Mesendoderm (in vitro differentiated cells): ENCODE results near the gene TMEM181.
A peak's percentile ranks its signal among the peaks of the same experiment; 100 is the strongest.
"Not testable (repeated sequence)": the region's sequence is repeated elsewhere in the genome, so short reads cannot be mapped to it uniquely, and the experiment has no call there.

Experiments
- DNase-seq: peaks from one replicate; pipeline ENCODE4 v3.0.0; 2013
- H2AK5ac ChIP-seq: 2 replicates; pipeline ENCODE4 v1.6.1; 2013; ENCODE audit warnings: low read length, inconsistent platforms
- H2BK120ac ChIP-seq: 2 replicates; pipeline ENCODE4 v1.6.1; 2013; ENCODE audit warnings: low read depth, mild to moderate bottlenecking, low read length, moderate library complexity, mixed read lengths
- H2BK15ac ChIP-seq: replicated peaks from 2 replicates; pipeline ENCODE4 v1.6.1; 2013; ENCODE audit warnings: low read depth, mild to moderate bottlenecking, moderate library complexity
- H2BK5ac ChIP-seq: 2 replicates; pipeline ENCODE4 v1.6.1; 2013; ENCODE audit warnings: low read length, inconsistent platforms
- H3K18ac ChIP-seq: 2 replicates; pipeline ENCODE4 v1.6.1; 2013; ENCODE audit warnings: mild to moderate bottlenecking, low read length, mixed read lengths
- H3K23ac ChIP-seq: one replicate; pipeline ENCODE4 v1.6.1; 2013; ENCODE audit warnings: low read length
- H3K27ac ChIP-seq: 2 replicates; pipeline ENCODE4 v1.5.1; 2013; ENCODE audit warnings: low read depth, mild to moderate bottlenecking, inconsistent platforms, low read length, moderate library complexity
- H3K27me3 ChIP-seq: 2 replicates; pipeline ENCODE4 v1.6.1; 2013; ENCODE audit warnings: low read length, control low read depth, mild to moderate bottlenecking, inconsistent platforms; ENCODE audit not compliant: insufficient read depth, poor library complexity
- H3K36me3 ChIP-seq: 2 replicates; pipeline ENCODE4 v1.6.1; 2013; ENCODE audit warnings: low read length, inconsistent platforms; ENCODE audit not compliant: control insufficient read depth, insufficient read depth
- H3K4ac ChIP-seq: one replicate; pipeline ENCODE4 v1.6.1; 2013; ENCODE audit warnings: low read depth, mild to moderate bottlenecking, low read length, moderate library complexity
- H3K4me1 ChIP-seq: 2 replicates; pipeline ENCODE4 v1.6.1; 2013; ENCODE audit warnings: low read depth, low read length, inconsistent platforms; ENCODE audit not compliant: control insufficient read depth
- H3K4me2 ChIP-seq: 2 replicates; pipeline ENCODE4 v1.6.1; 2013; ENCODE audit warnings: low read length
- H3K4me3 ChIP-seq: 2 replicates; pipeline ENCODE4 v1.5.1; 2013; ENCODE audit warnings: mild to moderate bottlenecking, low read length
- H3K56ac ChIP-seq: one replicate; pipeline ENCODE4 v1.6.1; 2013; ENCODE audit warnings: low read length
- H3K79me1 ChIP-seq: 2 replicates; pipeline ENCODE4 v1.6.1; 2013; ENCODE audit warnings: low read length, inconsistent platforms
- H3K79me2 ChIP-seq: 2 replicates; pipeline ENCODE4 v1.6.1; 2013; ENCODE audit warnings: mild to moderate bottlenecking, low read length; ENCODE audit not compliant: control insufficient read depth, insufficient read depth
- H3K9ac ChIP-seq: 2 replicates; pipeline ENCODE4 v1.6.1; 2013; ENCODE audit warnings: low read length, inconsistent platforms
- H4K5ac ChIP-seq: one replicate; pipeline ENCODE4 v1.6.1; 2013; ENCODE audit warnings: low read length
- H4K8ac ChIP-seq: one replicate; pipeline ENCODE4 v1.6.1; 2013; ENCODE audit warnings: low read depth, mild to moderate bottlenecking, control low read depth, low read length, moderate library complexity
- WGBS: extraction: QIAGEN DNeasy Blood & Tissue Kit; methylation state at CpG from one replicate; pipeline ENCODE4 v1.1.7; 2013; ENCODE audit warnings: low lambda C conversion rate, missing lambda C conversion rate; ENCODE audit not compliant: insufficient coverage; ENCODE audit errors: extremely low coverage; 5-methylcytosine and 5-hydroxymethylcytosine counted together

Gene TMEM181

DNA sequence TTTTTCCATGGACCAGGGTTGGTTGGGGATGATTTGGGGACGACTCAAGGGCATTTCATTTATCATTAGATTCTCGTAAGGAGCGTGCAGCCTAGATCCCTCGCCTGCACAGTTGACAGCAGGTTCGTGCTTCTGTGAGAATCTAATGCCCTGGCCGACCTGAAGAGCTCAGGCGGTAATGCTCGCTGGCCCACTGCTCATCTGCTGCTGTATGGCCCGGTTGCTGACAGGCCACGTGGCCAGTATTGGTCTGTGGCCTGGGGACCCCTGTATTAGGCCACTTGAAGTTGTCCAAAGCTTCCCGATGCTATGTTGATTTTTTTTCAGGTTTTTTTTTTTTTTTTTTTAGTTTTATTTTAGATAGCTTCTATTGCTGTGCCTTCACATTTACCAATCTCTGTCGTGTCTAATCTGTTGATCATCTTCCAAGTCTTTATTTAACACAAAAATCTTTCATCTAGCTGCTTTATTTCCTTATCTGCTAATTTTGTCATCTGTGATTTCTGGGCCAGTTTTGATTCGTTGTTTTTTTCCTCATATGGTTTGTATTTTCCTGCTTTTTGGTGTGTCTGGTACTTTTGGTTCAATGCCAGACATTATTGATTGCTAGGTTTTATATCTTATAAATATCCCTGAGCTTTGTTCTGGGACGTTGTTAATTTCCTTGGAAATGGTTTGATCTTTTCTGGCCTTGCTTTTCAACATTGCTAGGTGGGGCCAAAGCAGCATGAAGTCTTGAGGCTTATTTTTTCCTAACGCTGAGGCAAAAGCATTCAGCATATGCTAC lies 43.6 kb downstream of the TMEM181 start:
- peaks cover 5% of the 10 kb centered on the region for H3K79me1 ChIP-seq
- no peak overlapping the region for H3K4me2 ChIP-seq
- H2AK5ac ChIP-seq, result no peak overlapping the region
- no peak overlapping the region for H4K8ac ChIP-seq
- H2BK15ac ChIP-seq, result no peak overlapping the region
- no peaks in the 10 kb centered on the region for H3K36me3 ChIP-seq
- no peak overlapping the region for H3K4ac ChIP-seq
- H3K27me3 ChIP-seq, result no peaks in the 10 kb centered on the region
- no peak overlapping the region for H3K18ac ChIP-seq
- no peaks in the 10 kb centered on the region for H3K4me1 ChIP-seq
- DNase-seq, result no peak
- no peak overlapping the region for H3K23ac ChIP-seq
- H3K27ac ChIP-seq, result no peak overlapping the region
- no peak overlapping the region for H4K5ac ChIP-seq
- H3K56ac ChIP-seq, result no peak overlapping the region
- H3K79me2 ChIP-seq, result no peaks in the 10 kb centered on the region
- no CpG with 5 or more reads among the region's 15 CpGs for WGBS
- H3K9ac ChIP-seq, result no peak overlapping the region
- H2BK5ac ChIP-seq, result no peak overlapping the region
- H2BK120ac ChIP-seq, result no peak overlapping the region
- H3K4me3 ChIP-seq, result no peak overlapping the region

DNA sequence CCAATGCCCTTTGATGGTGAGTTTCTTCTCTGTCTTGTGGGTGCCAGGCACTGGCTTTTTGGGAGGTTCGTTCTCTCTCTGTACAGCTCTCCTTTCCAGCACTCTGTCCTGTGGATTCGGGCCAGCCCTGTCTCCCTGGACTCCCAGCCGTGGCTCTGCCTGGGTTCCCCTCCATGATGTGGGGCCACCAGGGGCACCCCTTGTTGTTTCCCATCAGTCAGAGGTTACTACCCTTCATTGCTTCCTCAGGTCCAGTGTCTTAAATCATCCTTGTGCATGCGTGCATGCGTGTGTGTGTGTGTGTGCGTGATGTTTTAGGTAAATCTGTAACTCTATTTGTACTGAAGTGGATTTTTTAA lies 44.1 kb downstream of the TMEM181 start:
- Histone ChIP-seq H2BK5ac (no peak overlapping the region), H3K56ac (no peak overlapping the region), H3K79me1 (peaks cover 5% of the 10 kb centered on the region), H3K36me3 (no peaks in the 10 kb centered on the region), H3K79me2 (no peaks in the 10 kb centered on the region), H3K18ac (no peak overlapping the region), H2BK120ac (no peak overlapping the region), H4K8ac (no peak overlapping the region), H2AK5ac (no peak overlapping the region), H3K27ac (no peak overlapping the region), H3K4me2 (no peak overlapping the region), H2BK15ac (no peak overlapping the region), H3K4me3 (no peak overlapping the region), H4K5ac (no peak overlapping the region), H3K9ac (no peak overlapping the region), H3K27me3 (no peaks in the 10 kb centered on the region), H3K23ac (no peak overlapping the region), H3K4ac (no peak overlapping the region), H3K4me1 (no peaks in the 10 kb centered on the region)
- no CpG with 5 or more reads among the region's 6 CpGs for WGBS
- no peak for DNase-seq

DNA sequence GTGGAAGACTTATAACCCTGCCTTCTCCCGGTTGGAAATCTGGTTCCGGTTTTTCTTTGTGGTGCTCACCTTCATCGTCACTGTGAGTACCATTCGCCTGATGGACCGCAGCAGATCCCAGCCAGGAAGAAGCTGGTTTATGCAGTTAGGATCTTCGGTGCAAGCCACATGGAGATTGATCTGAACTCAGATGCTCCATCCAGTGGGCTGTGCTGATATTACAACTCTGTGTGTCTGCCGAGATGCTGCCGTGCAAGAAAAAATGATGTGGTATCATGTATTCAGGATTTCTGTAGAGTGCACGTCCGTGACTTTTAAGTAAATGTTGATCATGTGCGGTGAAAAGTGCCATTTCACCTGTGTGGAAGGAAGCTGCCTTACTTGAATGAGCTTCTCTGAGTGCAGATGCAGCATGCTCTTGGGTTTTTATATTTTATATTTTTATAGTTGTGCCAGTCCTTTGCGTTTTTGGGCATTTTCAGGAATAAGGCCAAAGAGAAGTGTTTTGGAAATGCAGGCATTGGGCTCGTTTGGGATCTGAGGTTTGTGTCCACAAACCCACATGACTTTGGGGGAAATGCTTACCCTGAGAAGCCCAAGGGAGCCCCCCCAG lies 45.5 kb downstream of the TMEM181 start:
- Histone ChIP-seq H2BK5ac (no peak overlapping the region), H4K8ac (no peak overlapping the region), H2AK5ac (no peak overlapping the region), H3K36me3 (peaks cover 1% of the 10 kb centered on the region), H3K4me3 (no peak overlapping the region), H3K18ac (no peak overlapping the region), H3K79me1 (peaks cover 5% of the 10 kb centered on the region), H3K4ac (no peak overlapping the region), H3K79me2 (no peaks in the 10 kb centered on the region), H3K27ac (no peak overlapping the region), H2BK120ac (no peak overlapping the region), H3K9ac (no peak overlapping the region), H3K4me1 (no peaks in the 10 kb centered on the region), H3K56ac (no peak overlapping the region), H3K27me3 (no peaks in the 10 kb centered on the region), H3K23ac (no peak overlapping the region), H2BK15ac (no peak overlapping the region), H3K4me2 (no peak overlapping the region), H4K5ac (no peak overlapping the region)
- DNase-seq, result peak; percentile 89
- WGBS, result no CpG with 5 or more reads among the region's 13 CpGs

DNA sequence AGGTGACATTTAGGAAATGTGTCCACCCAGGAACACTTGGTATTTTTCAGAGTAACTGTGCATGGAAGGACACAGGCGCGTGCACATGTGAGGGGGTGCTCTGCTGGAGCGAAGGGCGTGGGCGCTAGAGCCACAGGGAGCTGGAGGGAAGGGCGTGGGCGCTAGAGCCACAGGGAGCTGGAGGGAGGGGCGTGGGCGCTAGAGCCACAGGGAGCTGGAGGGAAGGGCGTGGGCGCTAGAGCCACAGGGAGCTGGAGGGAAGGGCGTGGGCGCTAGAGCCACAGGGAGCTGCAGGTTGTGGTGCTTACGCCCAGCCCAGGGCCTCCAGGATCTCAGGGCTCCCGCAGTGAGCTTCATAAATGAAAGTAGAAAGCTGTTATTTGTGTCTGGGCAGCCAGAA lies 46.1 kb downstream of the TMEM181 start:
- not testable (repeated sequence) for H4K8ac ChIP-seq, H3K36me3 ChIP-seq, H4K5ac ChIP-seq, H3K27ac ChIP-seq, H3K4ac ChIP-seq, DNase-seq, H3K4me1 ChIP-seq, H3K4me2 ChIP-seq, H2AK5ac ChIP-seq, H3K27me3 ChIP-seq, H3K18ac ChIP-seq, H3K79me1 ChIP-seq, H2BK120ac ChIP-seq, H2BK15ac ChIP-seq, H3K56ac ChIP-seq, H3K4me3 ChIP-seq, H3K23ac ChIP-seq, H3K9ac ChIP-seq, H3K79me2 ChIP-seq, H2BK5ac ChIP-seq
- no CpG with 5 or more reads among the region's 15 CpGs for WGBS

DNA sequence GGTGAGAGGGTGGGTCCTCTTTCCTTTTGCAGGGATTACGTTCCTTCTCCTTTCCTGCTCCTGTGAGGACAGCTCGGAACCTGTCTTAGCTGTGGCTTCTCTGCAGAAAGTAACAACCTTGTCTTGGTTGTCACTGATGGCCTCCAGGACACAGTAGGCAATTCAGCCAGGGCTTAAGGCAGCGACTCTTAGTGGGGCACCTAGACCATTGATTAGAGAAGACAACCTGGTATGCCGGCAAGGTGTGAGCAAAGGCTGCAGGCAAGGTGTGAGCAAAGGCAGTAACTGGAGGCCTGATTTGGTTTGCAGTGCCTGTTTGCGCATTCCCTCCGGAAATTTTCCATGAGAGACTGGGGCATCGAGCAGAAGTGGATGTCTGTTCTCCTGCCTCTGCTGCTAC lies 47.0 kb downstream of the TMEM181 start:
- H3K18ac ChIP-seq, result no peak overlapping the region
- DNase-seq, result no peak
- H2AK5ac ChIP-seq, result no peak overlapping the region
- no peak overlapping the region for H2BK15ac ChIP-seq
- H3K4me2 ChIP-seq, result no peak overlapping the region
- H3K4me3 ChIP-seq, result no peak overlapping the region
- H2BK120ac ChIP-seq, result no peak overlapping the region
- no peaks in the 10 kb centered on the region for H3K27me3 ChIP-seq
- H3K23ac ChIP-seq, result no peak overlapping the region
- H4K5ac ChIP-seq, result no peak overlapping the region
- no peak overlapping the region for H4K8ac ChIP-seq
- H3K79me2 ChIP-seq, result no peaks in the 10 kb centered on the region
- H3K56ac ChIP-seq, result no peak overlapping the region
- peaks cover 3% of the 10 kb centered on the region for H3K79me1 ChIP-seq
- H3K27ac ChIP-seq, result no peak overlapping the region
- no peak overlapping the region for H2BK5ac ChIP-seq
- H3K36me3 ChIP-seq, result peaks cover 1% of the 10 kb centered on the region
- H3K9ac ChIP-seq, result no peak overlapping the region
- H3K4ac ChIP-seq, result no peak overlapping the region
- WGBS, result no CpG with 5 or more reads among the region's 7 CpGs
- peaks cover 9% of the 10 kb centered on the region for H3K4me1 ChIP-seq
